ENCODE measurements around the gene HRH2. TPM values are rescaled to one million over a fixed set of nuclear protein-coding genes. Genes with fewer than 3 reads are reported as not detected.

Gene HRH2
- total and polyA plus RNA-seq, 9 of the 15 experiments (the other 6 are each of a cell fraction or from before 2014, with no cell fraction given): 0.04 TPM; not detected in 8

- TF ChIP-seq, protein P1, sequence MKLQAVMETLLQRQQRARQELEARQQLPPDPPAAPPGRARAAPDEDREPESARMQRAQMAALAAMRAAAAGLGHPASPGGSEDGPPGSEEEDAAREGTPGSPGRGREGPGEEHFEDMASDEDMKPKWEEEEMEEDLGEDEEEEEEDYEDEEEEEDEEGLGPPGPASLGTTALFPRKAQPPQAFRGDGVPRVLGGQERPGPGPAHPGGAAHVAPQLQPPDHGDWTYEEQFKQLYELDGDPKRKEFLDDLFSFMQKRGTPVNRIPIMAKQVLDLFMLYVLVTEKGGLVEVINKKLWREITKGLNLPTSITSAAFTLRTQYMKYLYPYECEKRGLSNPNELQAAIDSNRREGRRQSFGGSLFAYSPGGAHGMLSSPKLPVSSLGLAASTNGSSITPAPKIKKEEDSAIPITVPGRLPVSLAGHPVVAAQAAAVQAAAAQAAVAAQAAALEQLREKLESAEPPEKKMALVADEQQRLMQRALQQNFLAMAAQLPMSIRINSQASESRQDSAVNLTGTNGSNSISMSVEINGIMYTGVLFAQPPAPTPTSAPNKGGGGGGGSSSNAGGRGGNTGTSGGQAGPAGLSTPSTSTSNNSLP (IDR thresholded peaks at IDR 0.05; ENCODE audit: borderline replicate concordance, low read depth, low read length): no peak
- no peak for TF ChIP-seq SOX6 (IDR thresholded peaks at IDR 0.05)
- no peak for TF ChIP-seq KDM5B (IDR thresholded peaks at IDR 0.05; ENCODE audit: insufficient replicate concordance, low read depth, low read length)
- TF ChIP-seq RAD51 (IDR thresholded peaks at IDR 0.05; ENCODE audit: borderline replicate concordance, low read depth): no peak
- TF ChIP-seq HNRNPK (IDR thresholded peaks at IDR 0.05; ENCODE audit: low read depth, low read length, poor library complexity, severe bottlenecking): no peak
- no peak for TF ChIP-seq ILK (tag; IDR thresholded peaks at IDR 0.05; ENCODE audit: borderline replicate concordance, low read depth)
- TF ChIP-seq POLR2AphosphoS5 (IDR thresholded peaks at IDR 0.05; ENCODE audit: control insufficient read depth, insufficient read depth, low read depth, low read length): no peak
- TF ChIP-seq ASH1L (IDR thresholded peaks at IDR 0.05; ENCODE audit: borderline replicate concordance, low read depth, partially characterized antibody): no peak
- TF ChIP-seq ZNF316 (IDR thresholded peaks at IDR 0.05): no peak
- TF ChIP-seq ZHX1 (conservative IDR thresholded peaks at IDR 0.05; ENCODE audit: low read length): no peak
- TF ChIP-seq, protein P2, sequence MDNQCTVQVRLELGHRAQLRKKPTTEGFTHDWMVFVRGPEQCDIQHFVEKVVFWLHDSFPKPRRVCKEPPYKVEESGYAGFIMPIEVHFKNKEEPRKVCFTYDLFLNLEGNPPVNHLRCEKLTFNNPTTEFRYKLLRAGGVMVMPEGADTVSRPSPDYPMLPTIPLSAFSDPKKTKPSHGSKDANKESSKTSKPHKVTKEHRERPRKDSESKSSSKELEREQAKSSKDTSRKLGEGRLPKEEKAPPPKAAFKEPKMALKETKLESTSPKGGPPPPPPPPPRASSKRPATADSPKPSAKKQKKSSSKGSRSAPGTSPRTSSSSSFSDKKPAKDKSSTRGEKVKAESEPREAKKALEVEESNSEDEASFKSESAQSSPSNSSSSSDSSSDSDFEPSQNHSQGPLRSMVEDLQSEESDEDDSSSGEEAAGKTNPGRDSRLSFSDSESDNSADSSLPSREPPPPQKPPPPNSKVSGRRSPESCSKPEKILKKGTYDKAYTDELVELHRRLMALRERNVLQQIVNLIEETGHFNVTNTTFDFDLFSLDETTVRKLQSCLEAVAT (IDR thresholded peaks at IDR 0.05): no peak
- TF ChIP-seq RBM25 (IDR thresholded peaks at IDR 0.05; ENCODE audit: low read depth, low read length, severe bottlenecking): no peak
- TF ChIP-seq ZNF217 (CRISPR knock-in tag; IDR thresholded peaks at IDR 0.05): no peak
- TF ChIP-seq SRSF3 (IDR thresholded peaks at IDR 0.05; ENCODE audit: insufficient read depth, low read length): no peak
- no peak for TF ChIP-seq ZNF24 (IDR thresholded peaks at IDR 0.05)
- no peak for TF ChIP-seq KDM4B (IDR thresholded peaks at IDR 0.05; ENCODE audit: borderline replicate concordance in 2 of 2, low read depth in 1 of 2)
- no peak for TF ChIP-seq KLF16 (IDR thresholded peaks at IDR 0.05)
- TF ChIP-seq, protein P3, sequence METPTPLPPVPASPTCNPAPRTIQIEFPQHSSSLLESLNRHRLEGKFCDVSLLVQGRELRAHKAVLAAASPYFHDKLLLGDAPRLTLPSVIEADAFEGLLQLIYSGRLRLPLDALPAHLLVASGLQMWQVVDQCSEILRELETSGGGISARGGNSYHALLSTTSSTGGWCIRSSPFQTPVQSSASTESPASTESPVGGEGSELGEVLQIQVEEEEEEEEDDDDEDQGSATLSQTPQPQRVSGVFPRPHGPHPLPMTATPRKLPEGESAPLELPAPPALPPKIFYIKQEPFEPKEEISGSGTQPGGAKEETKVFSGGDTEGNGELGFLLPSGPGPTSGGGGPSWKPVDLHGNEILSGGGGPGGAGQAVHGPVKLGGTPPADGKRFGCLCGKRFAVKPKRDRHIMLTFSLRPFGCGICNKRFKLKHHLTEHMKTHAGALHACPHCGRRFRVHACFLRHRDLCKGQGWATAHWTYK (CRISPR knock-in tag; IDR thresholded peaks at IDR 0.05): no peak
- peak; percentile 98 for TF ChIP-seq SMC3 (conservative IDR thresholded peaks at IDR 0.05; ENCODE audit: insufficient read depth, low read depth, low read length)
- TF ChIP-seq XRCC3 (IDR thresholded peaks at IDR 0.05): no peak
- no peak for TF ChIP-seq BMI1 (IDR thresholded peaks at IDR 0.05; ENCODE audit: low read length)
These were observed 72.0 kb downstream of the HRH2 start (continued) for GRCh38 chr5:175729829-175730277.
